Common myeloid progenitor, CD34-positive (primary cell): ENCODE measurements around the gene FLACC1.
"Not testable (repeated sequence)": the region's sequence is repeated elsewhere in the genome, so short reads cannot be mapped to it uniquely, and the experiment has no call there.

Source experiments
- CTCF ChIA-PET: fragments of 350-600 bp; sonication (Branson Sonifier 250); formaldehyde crosslinking; loops from one replicate; lab custom pipeline; 2021; ENCODE audit warnings: antibody characterized with exemption; lab: Charles Lee
- POLR2A ChIA-PET: fragments of 350-600 bp; sonication (Branson Sonifier 250); formaldehyde crosslinking; loops from one replicate; lab custom pipeline; 2021; ENCODE audit warnings: antibody characterized with exemption; lab: Charles Lee
- DNase-seq, 3 donors: peaks; one replicate each; pipeline versions ENCODE4 v3.0.0 to v3.0.0-alpha.2; 2013
- H3K27ac ChIP-seq, 2 experiments: 1 replicate in 1 of 2; 2 replicates in 1 of 2; pipeline ENCODE4 v1.7.0; 2013; ENCODE audit warnings: inconsistent platforms in 2 of 2, low read length in 2 of 2, mild to moderate bottlenecking in 2 of 2, low read depth in 1 of 2, moderate library complexity in 1 of 2; ENCODE audit not compliant: severe bottlenecking in 2 of 2, insufficient read depth in 1 of 2, poor library complexity in 1 of 2
- H3K27me3 ChIP-seq, 5 experiments: replicated peaks in 2 of 5; 1 replicate in 3 of 5; 2 replicates in 2 of 5; pipeline versions ENCODE4 v1.6.1 to v1.7.0; 2013; ENCODE audit warnings: low read length in 4 of 5, mild to moderate bottlenecking in 2 of 5, moderate library complexity in 2 of 5, inconsistent platforms in 1 of 5; ENCODE audit not compliant: insufficient read depth in 5 of 5, control insufficient read depth in 4 of 5
- H3K36me3 ChIP-seq, 4 experiments: 1 replicate in 2 of 4; 2 replicates in 2 of 4; pipeline versions ENCODE4 v1.6.1 to v1.7.0; 2013; ENCODE audit warnings: low read length in 3 of 4, control low read depth in 1 of 4, mild to moderate bottlenecking in 1 of 4; ENCODE audit not compliant: control insufficient read depth in 4 of 4, insufficient read depth in 4 of 4
- H3K4me1 ChIP-seq, 4 experiments: 1 replicate in 3 of 4; 2 replicates in 1 of 4; pipeline versions ENCODE4 v1.6.1 to v1.7.1; 2013; ENCODE audit warnings: low read length in 3 of 4, mild to moderate bottlenecking in 3 of 4, control low read depth in 1 of 4, inconsistent platforms in 1 of 4, moderate library complexity in 1 of 4; ENCODE audit not compliant: control insufficient read depth in 4 of 4, insufficient read depth in 4 of 4; ENCODE audit errors: control extremely low read depth in 1 of 4
- H3K4me3 ChIP-seq, 7 experiments: 1 replicate in 4 of 7; 2 replicates in 3 of 7; pipeline versions ENCODE4 v1.5.1 to v1.7.0; 2013; ENCODE audit warnings: mild to moderate bottlenecking in 7 of 7, low read length in 6 of 7, moderate library complexity in 6 of 7, inconsistent platforms in 2 of 7, low read depth in 2 of 7, control low read depth in 1 of 7; ENCODE audit not compliant: insufficient read depth in 4 of 7, control insufficient read depth in 1 of 7; ENCODE audit errors: extremely low read depth in 1 of 7
- H3K9me3 ChIP-seq, 5 experiments: 1 replicate in 4 of 5; 2 replicates in 1 of 5; pipeline versions ENCODE4 v1.6.1 to v1.7.1; 2013; ENCODE audit warnings: low read length in 4 of 5, mild to moderate bottlenecking in 2 of 5, inconsistent platforms in 1 of 5, low read depth in 1 of 5, moderate library complexity in 1 of 5; ENCODE audit not compliant: control insufficient read depth in 4 of 5, insufficient read depth in 2 of 5; ENCODE audit errors: control extremely low read depth in 1 of 5
- WGBS: methylation state at CpG from one replicate; pipeline ENCODE4 v1.1.5; 2013; ENCODE audit not compliant: insufficient coverage; 5-methylcytosine and 5-hydroxymethylcytosine counted together

The FLACC1 gene

DNA sequence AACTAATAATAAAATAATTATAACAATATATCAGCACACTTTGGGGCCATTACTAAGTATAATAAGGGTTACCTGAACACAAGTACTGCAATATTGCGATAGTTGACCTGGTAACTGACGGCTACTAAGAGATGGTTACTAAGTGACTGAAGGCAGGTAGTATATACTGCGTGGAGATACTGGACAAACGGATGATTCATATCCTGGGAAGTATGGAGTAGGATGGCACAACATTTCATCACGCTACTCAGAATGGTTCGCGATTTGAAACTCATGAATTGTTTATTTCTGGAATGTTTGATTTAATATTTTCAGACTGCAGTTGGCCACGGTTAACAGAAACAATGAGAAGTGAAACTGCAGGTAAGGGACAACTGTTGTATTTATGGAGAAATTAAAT, 39.5 kb upstream of the FLACC1 start:
- CTCF ChIA-PET, result no interaction called here
- H3K36me3 ChIP-seq, result peaks cover 7 to 63% (median 31%) of the 10 kb centered on the region in 4 experiments
- POLR2A ChIA-PET, result no interaction called here
- DNase-seq, result no peak
- H3K27ac ChIP-seq, result no peak overlapping the region
- H3K4me1 ChIP-seq, result no peaks in the 10 kb centered on the region
- WGBS, result 95% methylated on average over 7 of the region's 8 CpGs
- no peak overlapping the region for H3K4me3 ChIP-seq
- no peaks in the 10 kb centered on the region for H3K9me3 ChIP-seq
- H3K27me3 ChIP-seq, result no peaks in the 10 kb centered on the region

DNA sequence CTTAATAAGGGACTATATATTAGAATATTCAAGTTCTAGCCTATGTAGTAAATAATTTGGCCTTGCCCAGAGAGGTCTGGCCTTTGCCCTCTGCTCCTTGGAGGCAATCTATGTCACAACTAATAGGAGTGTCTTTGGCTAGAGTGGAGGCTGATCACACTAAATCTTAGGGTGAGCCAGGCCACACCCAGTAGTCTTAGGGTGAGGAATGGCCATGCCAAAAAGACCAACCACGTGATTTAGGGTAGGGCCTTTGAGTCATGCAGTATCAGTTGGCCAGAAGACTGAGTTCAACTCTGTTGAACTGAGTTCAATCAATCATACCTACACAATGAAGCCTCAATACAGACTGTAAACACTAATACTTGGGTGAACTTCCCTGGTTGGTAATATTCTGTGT, 26.0 kb upstream of the FLACC1 start:
- Histone ChIP-seq H3K9me3 (peaks cover 0 to 11% (median 0%) of the 10 kb centered on the region in 5 experiments), H3K36me3 (peaks cover 17 to 56% (median 43%) of the 10 kb centered on the region in 4 experiments), H3K4me3 (no peak overlapping the region), H3K27ac (no peak overlapping the region), H3K27me3 (no peaks in the 10 kb centered on the region), H3K4me1 (peaks cover 0 to 7% (median 1%) of the 10 kb centered on the region in 4 experiments)
- 89% methylated on average over 1 of the region's 1 CpG for WGBS
- DNase-seq, result no peak
- CTCF ChIA-PET, result no interaction called here
- POLR2A ChIA-PET, result no interaction called here

DNA sequence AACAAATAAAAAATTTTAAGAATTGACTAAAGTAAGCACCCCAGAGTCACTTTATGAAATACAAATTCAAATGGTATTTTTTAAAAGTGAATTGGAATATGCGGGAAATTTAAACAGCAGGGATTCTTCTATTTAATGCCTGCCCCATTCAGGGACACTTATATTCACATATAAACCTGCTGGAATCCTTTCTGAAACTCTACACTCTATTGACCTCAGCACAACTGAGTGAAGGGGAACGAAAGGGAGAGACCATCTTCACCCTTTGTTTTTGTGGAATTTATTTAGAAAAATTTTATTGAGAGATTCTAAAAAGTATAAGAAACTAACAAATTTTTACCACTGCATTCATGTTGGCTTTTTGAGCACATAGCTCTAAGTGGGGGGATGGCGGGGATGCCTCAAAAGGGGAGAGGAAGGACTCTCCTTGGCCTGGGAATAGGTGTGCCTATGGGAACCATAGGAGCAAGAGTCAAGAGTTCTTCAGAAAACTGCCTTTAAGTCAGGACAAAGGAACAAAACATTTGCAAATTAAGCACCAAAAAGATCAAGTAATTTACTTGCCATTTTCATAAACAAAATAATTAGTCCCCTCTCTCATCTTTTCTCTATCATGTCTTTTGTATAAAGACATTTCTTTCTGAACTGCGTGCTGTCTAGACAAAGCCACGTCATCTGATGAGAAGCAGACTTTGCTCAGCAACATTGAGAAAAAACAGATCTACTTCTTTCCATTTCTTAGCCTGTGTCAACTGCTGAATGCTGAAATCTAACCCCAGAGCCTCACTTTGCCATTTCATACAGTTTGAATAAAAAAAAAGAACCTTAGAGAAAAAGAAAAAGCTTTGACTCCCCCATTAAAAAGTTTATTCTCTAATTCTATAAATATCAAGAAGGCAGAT, 21.6 kb upstream of the FLACC1 start:
- Histone ChIP-seq H3K9me3 (peaks cover 0 to 11% (median 0%) of the 10 kb centered on the region in 5 experiments), H3K27me3 (no peaks in the 10 kb centered on the region), H3K4me3 (no peak overlapping the region), H3K27ac (no peak overlapping the region), H3K4me1 (no peaks in the 10 kb centered on the region), H3K36me3 (peaks cover 14 to 34% (median 29%) of the 10 kb centered on the region in 4 experiments)
- no peak for DNase-seq
- CTCF ChIA-PET, result interaction anchor here (1.1 kb wide), 1 partner anchor 10 kb away, joined by 3 read pairs; no protein-coding TSS in a partner anchor
- 96% methylated on average over 2 of the region's 5 CpGs for WGBS
- POLR2A ChIA-PET, result no interaction called here

DNA sequence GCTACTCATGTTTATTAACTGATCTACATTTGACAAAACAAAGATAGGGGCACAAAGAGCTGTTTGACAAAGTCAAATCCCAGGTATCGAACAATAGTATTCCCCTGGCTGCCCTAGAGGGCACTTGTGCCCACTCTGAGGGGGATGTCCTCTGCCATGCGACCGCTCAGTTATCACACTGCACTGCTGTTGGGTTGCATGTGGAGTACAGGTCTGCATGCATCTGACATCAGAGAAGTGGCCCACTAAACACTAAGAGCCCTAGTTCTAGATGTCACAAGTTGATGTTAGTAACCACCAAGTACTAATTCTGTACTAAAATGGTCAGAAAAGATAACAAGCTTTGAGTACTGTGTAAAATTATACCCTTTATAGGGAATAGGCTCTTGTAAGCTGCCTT, 20.1 kb upstream of the FLACC1 start:
- no peak overlapping the region for H3K4me3 ChIP-seq
- H3K27me3 ChIP-seq, result no peaks in the 10 kb centered on the region
- no peak for DNase-seq
- H3K9me3 ChIP-seq, result peaks cover 0 to 11% (median 0%) of the 10 kb centered on the region in 5 experiments
- H3K36me3 ChIP-seq, result peaks cover 14 to 22% (median 19%) of the 10 kb centered on the region in 4 experiments
- WGBS, result 100% methylated on average over 3 of the region's 3 CpGs
- H3K27ac ChIP-seq, result no peak overlapping the region
- CTCF ChIA-PET, result interaction anchor here (1.6 kb wide), 2 partner anchors 14 to 15 kb away, joined by 5 to 6 read pairs; no protein-coding TSS in a partner anchor
- no peaks in the 10 kb centered on the region for H3K4me1 ChIP-seq
- POLR2A ChIA-PET, result no interaction called here

DNA sequence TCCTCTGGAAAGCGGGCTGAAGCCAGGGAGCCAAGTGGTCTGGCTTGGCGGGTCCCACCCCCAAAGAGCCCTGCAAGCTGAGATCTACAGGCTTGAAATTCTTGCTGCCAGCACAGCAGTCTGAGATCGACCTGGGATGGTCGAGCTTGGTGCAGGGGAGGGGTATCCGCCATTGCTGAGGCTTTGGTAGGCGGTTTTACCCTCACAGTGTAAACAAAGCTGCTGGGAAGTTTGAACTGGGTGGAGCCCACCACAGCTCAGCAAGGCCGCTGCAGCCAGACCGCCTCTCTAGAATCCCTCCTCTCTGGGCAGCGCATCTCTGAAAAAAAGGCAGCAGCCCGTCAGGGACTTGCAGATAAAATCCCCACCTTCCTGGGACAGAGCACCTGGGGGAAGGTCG, 12.6 kb upstream of the FLACC1 start:
- 98% methylated on average over 10 of the region's 11 CpGs for WGBS
- peaks cover 0 to 7% (median 2%) of the 10 kb centered on the region in 4 experiments for H3K36me3 ChIP-seq
- POLR2A ChIA-PET, result no interaction called here

DNA sequence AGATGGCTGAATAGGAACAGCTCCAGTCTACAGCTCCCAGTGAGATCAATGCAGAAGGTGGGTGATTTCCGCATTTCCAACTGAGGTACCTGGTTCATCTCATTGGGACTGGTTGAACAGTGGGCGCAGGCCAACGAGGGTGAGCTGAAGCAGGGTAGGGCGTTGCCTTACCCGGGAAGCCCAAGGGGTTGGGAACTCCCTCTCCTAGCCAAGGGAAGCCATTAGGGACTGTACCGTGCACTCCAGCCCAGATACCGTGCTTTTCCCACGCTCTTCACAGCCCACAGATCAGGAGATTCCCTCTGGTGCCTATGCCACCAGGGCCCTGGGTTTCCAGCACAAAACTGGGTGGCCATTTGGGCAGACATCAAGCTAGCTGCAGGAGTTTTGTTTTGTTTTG, 12.2 kb upstream of the FLACC1 start:
- H3K9me3 ChIP-seq, result peaks cover 0 to 20% (median 4%) of the 10 kb centered on the region in 5 experiments
- H3K36me3 ChIP-seq, H3K27ac ChIP-seq, POLR2A ChIA-PET, H3K4me1 ChIP-seq, CTCF ChIA-PET, H3K4me3 ChIP-seq, H3K27me3 ChIP-seq, DNase-seq: not testable (repeated sequence)
- WGBS, result 98% methylated on average over 5 of the region's 8 CpGs

More for the DNA sequence above, 12.6 kb upstream of the FLACC1 start:
- no peaks in the 10 kb centered on the region for H3K27me3 ChIP-seq
- CTCF ChIA-PET, result interaction anchor here (1.0 to 1.2 kb wide), 2 partner anchors 9 to 11 kb away, joined by 3 read pairs; no protein-coding TSS in a partner anchor
- no peak overlapping the region for H3K4me3 ChIP-seq
- no peak overlapping the region for H3K27ac ChIP-seq
- no peaks in the 10 kb centered on the region for H3K4me1 ChIP-seq
- peaks cover 0 to 20% (median 4%) of the 10 kb centered on the region in 5 experiments for H3K9me3 ChIP-seq
- no peak for DNase-seq

DNA sequence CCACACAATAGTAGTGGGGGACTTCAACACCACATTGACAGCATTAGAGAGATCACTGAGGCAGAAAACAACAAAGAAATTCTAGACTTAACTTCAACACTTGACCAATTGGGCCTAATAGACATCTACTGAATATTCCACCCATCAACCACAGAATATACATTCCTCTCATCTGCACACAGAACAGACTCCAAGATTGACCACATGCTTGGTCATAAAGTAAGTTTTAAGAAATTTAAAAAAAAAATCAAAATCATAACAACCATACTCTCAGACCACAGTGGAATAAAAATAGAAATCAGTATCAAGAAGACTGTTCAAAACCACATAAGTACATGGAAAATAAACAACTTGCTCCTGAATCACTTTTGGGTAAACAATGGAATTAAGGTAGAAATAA, 9.0 kb upstream of the FLACC1 start:
- ChIA-PET CTCF (interaction anchor here (4.2 kb wide), 2 partner anchors 129 to 133 kb away, joined by 27 to 33 read pairs; no protein-coding TSS in a partner anchor), POLR2A (no interaction called here)
- H3K4me3 ChIP-seq, result no peak overlapping the region

More for the DNA sequence above, 9.0 kb upstream of the FLACC1 start:
- peaks cover 0 to 27% (median 11%) of the 10 kb centered on the region in 5 experiments for H3K9me3 ChIP-seq
- no peak overlapping the region for H3K27ac ChIP-seq
- peaks cover 0 to 2% (median 1%) of the 10 kb centered on the region in 4 experiments for H3K4me1 ChIP-seq
- H3K27me3 ChIP-seq, result no peaks in the 10 kb centered on the region
- peaks cover 0 to 14% (median 5%) of the 10 kb centered on the region in 4 experiments for H3K36me3 ChIP-seq
- no peak for DNase-seq
